Coronary artery (tissue), 2 donors: ENCODE data around the gene BPGM.

Experiments
- DNase-seq: peaks from one replicate; pipeline ENCODE4 v3.0.0-alpha.2; 2017; ENCODE audit warnings: low spot score
- H3K27ac ChIP-seq, 2 donors: fragments of 200-600 bp; sonication (generic); one replicate each; pipeline ENCODE4 v1.5.1; 2016 to 2019
- H3K4me3 ChIP-seq: fragments of 200-600 bp; sonication (generic); 2 replicates; pipeline ENCODE4 v1.5.1; 2016; ENCODE audit warnings: mild to moderate bottlenecking, moderate library complexity
- CTCF ChIP-seq: fragments of 200-600 bp; sonication (generic); IDR thresholded peaks from one replicate; pipeline ENCODE4 v1.5.1; 2019; ENCODE audit warnings: antibody characterized with exemption

BPGM gene

GRCh38 chr7:134623193-134623592, 23.5 kb upstream of the BPGM start:
- no peak for DNase-seq
- no peak for TF ChIP-seq CTCF
- Histone ChIP-seq H3K4me3 (no peak overlapping the region), H3K27ac (no peak overlapping the region)

GRCh38 chr7:134625550-134625949, 21.1 kb upstream of the BPGM start:
- no peak for DNase-seq
- Histone ChIP-seq H3K27ac (no peak overlapping the region), H3K4me3 (no peak overlapping the region)
- no peak for TF ChIP-seq CTCF

GRCh38 chr7:134627109-134627774, 19.4 kb upstream of the BPGM start:
- Histone ChIP-seq H3K4me3 (no peak overlapping the region), H3K27ac (no peak overlapping the region)
- no peak for DNase-seq
- no peak for TF ChIP-seq CTCF

- no peak overlapping the region for H3K4me3 ChIP-seq
- TF ChIP-seq CTCF, result no peak
- DNase-seq, result no peak
- no peak overlapping the region for H3K27ac ChIP-seq
Measured at GRCh38 chr7:134627775-134628153, 18.9 kb upstream of the BPGM start.

GRCh38 chr7:134629445-134629844, 17.2 kb upstream of the BPGM start:
- no peak for DNase-seq
- TF ChIP-seq CTCF, result no peak
- H3K4me3 ChIP-seq, result no peak overlapping the region

GRCh38 chr7:134630237-134630636, 16.4 kb upstream of the BPGM start:
- TF ChIP-seq CTCF, result no peak
- no peak overlapping the region for H3K4me3 ChIP-seq
- DNase-seq, result no peak
- no peak overlapping the region for H3K27ac ChIP-seq

More at GRCh38 chr7:134629445-134629844, 17.2 kb upstream of the BPGM start:
- H3K27ac ChIP-seq, result no peak overlapping the region

GRCh38 chr7:134630893-134631292, 15.8 kb upstream of the BPGM start:
- Histone ChIP-seq H3K27ac (no peak overlapping the region), H3K4me3 (no peak overlapping the region)
- TF ChIP-seq CTCF, result no peak
- DNase-seq, result no peak
